HG02588 (cell line): ENCODE data around the gene TEX13D.
"Not testable (repeated sequence)": the region's sequence is repeated elsewhere in the genome, so short reads cannot be mapped to it uniquely, and the experiment has no call there.

ENCODE experiments used
- ATAC-seq: cut with Tn5 transposase; IDR thresholded peaks from one replicate; pipeline ENCODE4 v1.9.1; 2021; ENCODE audit warnings: mild to moderate bottlenecking, moderate library complexity; ENCODE audit not compliant: unreplicated experiment

TEX13D gene

GRCh38 chrX:124332481-124333424 is at the start of gene TEX13D:
Gene TEX13D, plus strand, starts transcription at chrX:124332660. Its CDS starts 258 bp downstream, at chrX:124332918.
- ATAC-seq, result no peak

DNA sequence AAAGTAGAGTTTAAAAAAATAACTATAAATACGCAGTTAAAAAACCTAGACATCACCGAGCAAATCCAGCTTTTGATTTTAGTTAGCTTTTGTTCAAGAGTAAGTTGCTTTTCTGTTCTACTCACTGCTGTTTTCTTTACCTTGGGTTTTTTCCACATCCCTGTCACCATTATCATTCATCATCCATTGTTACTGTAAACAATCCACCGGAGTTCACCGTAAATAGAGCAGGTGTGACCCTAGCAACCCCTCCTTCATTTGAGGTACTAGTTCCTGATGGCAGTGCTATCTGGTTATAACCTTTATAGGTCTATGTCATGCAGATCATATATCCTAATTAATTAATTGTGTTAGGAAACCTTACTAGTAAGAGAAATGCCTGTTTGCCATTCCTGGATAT is 43.0 kb upstream of the TEX13D start:
- no peak for ATAC-seq

DNA sequence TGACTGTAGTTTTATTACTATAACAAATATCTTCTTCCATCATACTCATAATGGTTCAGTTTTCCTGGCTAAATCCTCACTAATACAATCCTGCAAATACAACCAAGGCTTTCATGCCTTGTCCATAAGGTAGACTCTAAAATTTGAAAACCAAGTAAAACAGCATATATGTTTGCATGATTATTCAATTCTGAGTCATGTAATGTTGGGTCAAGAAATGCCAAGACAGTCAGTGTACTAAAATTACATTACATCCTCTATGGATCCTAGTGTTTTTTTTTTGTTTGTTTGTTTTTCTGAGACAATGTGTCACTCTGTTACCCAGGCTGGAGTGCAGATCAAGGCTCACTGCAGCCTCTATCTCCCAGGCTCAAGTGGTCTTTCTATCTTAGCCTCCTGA is 38.6 kb upstream of the TEX13D start:
- ATAC-seq, result no peak

DNA sequence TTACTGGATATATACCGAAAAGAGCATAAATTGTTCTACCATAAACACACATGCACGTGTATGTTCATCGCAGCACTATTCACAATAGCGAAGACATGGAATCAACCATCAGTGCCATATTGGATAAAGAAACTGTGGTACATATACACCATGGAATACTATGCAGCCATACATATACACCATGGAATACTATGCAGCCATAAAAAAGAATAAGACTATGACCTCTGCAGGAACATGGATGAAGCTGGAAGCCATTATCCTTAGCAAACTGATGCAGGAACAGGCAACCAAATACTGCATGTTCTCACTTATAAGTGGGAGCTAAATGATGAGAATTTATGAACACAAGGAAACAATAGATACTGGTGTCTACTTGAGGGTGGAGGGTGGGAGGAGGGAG is 33.1 kb upstream of the TEX13D start:
- ATAC-seq, result not testable (repeated sequence)

GRCh38 chrX:124300405-124300804 is 32.1 kb upstream of the TEX13D start:
- no peak for ATAC-seq

GRCh38 chrX:124307253-124307907 is 25.1 kb upstream of the TEX13D start:
- no peak for ATAC-seq

DNA sequence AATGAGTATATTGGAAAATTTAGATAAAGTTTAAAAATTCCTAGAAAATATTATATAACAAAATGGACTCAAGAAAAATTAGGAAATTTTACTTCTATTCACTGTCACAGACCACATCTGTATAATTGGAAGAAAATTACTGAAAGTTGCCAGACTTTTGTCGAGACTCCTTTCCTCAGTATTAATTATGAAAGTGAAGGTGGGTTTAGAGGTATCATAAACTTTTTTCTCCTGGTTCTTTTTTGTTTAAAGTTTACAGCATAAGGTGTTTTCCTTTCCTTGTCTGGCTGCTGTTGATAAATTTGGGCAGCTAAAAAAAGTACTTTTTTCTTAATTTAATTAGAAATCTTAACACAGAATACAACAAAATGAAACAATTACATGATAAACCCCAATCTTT is 6.7 kb upstream of the TEX13D start:
- ATAC-seq, result no peak

- no peak for ATAC-seq
These were observed 3.7 kb upstream of the TEX13D start for GRCh38 chrX:124328765-124329164.

GRCh38 chrX:124333862-124334261 is 1.4 kb downstream of the TEX13D start:
- no peak for ATAC-seq

- ATAC-seq, result not testable (repeated sequence)
These were observed 2.1 kb downstream of the TEX13D start for GRCh38 chrX:124334555-124334954.

- no peak for ATAC-seq
These were observed 3.1 kb downstream of the TEX13D start for GRCh38 chrX:124335598-124335997.

DNA sequence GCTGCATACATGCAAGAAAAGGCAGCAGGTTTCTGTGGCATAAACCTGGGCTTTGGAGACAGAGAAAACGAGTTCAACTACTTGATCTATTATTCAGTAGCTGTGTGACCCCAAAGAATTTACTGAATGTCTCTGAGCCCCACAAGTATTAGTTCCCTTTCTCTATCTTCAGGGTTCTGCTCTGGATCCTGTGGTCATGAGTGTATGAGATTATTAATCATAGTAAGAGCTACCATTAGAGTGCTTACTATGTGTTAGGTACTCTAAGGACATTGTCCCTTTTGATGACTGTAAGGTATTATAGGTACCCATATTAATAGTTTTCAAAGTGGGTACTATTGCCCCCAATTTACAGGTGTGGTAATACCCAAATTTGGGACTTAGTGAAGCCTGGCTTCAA is 5.5 kb downstream of the TEX13D start:
- no peak for ATAC-seq

GRCh38 chrX:124338733-124339514 is 6.5 kb downstream of the TEX13D start:
- ATAC-seq, result no peak

GRCh38 chrX:124341396-124342132 is 9.1 kb downstream of the TEX13D start:
- no peak for ATAC-seq

- ATAC-seq, result no peak
These were observed 9.9 kb downstream of the TEX13D start for GRCh38 chrX:124342174-124342867.

DNA sequence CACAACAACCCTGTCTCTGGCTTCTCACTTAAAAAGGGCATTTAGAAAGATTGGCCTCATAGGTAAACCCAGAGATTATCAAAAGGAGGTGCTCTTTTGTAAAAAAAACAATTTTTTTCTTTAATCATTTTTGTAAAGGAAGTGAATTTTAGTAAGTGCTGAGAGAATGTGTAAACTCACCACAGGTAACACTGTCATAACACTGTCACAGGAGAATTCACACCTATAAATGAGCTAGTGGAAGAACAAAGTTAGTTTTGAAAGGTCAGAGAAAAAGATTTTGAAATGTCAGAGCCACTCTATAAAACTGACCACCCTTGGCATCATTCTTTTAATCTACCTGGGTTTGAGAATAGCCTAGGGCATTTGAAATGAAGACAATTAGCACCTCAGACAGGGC is 10.6 kb downstream of the TEX13D start:
- no peak for ATAC-seq

DNA sequence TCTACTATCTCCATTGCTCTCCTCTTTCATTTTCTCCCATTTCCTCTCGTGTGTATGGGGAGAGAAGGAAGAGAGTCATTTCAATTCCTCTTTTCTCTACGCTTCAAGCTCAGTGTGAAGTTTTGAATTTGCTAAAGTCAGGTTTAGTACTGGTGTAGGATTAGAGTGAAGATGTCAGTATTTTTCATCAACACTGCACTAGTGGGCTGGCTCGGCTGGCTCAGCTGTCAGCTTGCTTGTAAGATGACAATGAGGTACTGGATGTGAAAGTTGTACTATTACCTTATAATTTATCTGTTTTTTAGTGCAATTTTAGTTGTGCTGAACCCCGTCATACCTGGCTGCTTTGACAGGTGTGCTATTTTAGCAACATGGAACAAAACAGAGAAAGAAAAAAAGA is 11.8 kb downstream of the TEX13D start:
- ATAC-seq, result no peak

DNA sequence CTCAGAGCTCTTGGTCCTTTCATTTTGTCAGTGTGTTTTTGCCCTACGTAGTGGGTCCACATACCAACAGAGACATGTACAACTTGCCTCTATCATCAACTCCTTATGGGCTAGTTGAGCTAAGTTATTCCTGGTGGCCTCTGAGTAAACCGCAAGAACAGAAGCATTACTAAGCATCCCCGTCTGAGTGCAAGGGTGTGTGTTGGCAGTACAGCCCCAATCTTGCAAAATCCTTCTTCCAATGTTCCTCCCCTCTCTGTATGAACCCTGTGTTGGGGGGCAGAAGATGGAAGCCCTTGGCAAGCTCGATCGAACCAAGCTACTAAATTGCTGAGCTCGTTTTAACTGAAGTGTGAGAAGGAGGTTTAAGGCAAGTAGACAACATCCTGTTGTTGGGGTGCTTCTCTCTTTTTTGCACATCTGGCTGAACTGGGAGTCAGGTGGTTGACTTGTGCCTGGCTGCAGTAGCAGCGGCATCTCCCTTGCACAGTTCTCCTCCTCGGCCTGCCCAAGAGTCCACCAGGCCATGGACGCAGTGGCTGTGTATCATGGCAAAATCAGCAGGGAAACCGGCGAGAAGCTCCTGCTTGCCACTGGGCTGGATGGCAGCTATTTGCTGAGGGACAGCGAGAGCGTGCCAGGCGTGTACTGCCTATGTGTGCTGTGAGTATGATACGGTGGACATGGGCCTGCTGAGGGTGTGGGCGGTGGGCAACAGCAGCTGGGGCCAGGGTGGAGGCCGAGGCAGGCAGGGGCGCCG is 13.8 kb downstream of the TEX13D start, which contains the start of gene SH2D1A:
Gene SH2D1A, plus strand, starts transcription at position 447 of the 760 bp plus-strand sequence. Its CDS starts 80 bp downstream, at position 527.
- ATAC-seq, result no peak

GRCh38 chrX:124346877-124347241 is 14.4 kb downstream of the TEX13D start:
- ATAC-seq, result no peak
